ENCODE results near the gene BMPR1A. TPM values are rescaled to one million over a fixed set of nuclear protein-coding genes. Genes with fewer than 3 reads are reported as not detected.
A peak's percentile ranks its signal among the peaks of the same experiment; 100 is the strongest.

BMPR1A gene
- total RNA-seq, 1 experiment from 2014 or later: 63.2 TPM

GRCh38 chr10:86964061-86964846, 207.8 kb downstream of the BMPR1A start:
- H3K36me3 Mint-ChIP-seq (ENCODE audit: insufficient read depth, unreplicated experiment): peaks cover 8% of the 10 kb centered on the region
- no peak for TF ChIP-seq CTCF (IDR thresholded peaks at IDR 0.05; ENCODE audit: insufficient read depth in 1 of 2, low read depth in 1 of 2, low read length in 1 of 2, severe bottlenecking in 1 of 2, unreplicated experiment in 1 of 2)

GRCh38 chr10:86964847-86965190, 208.4 kb downstream of the BMPR1A start:
- H3K9me3 Mint-ChIP-seq (ENCODE audit: unreplicated experiment): no peaks in the 10 kb centered on the region
- Histone ChIP-seq H3K9me3 (no peaks in the 10 kb centered on the region), H3K4me3 (ENCODE audit: low read depth, low read length) (no peak overlapping the region), H3K4me1 (peaks cover 20% of the 10 kb centered on the region), H3K27me3 (replicated peaks; ENCODE audit: control insufficient read depth, insufficient read depth, low read length) (no peaks in the 10 kb centered on the region), H3K36me3 (ENCODE audit: control insufficient read depth, insufficient read depth, low read length) (no peaks in the 10 kb centered on the region)
- no peak overlapping the region for H3K27ac Mint-ChIP-seq (ENCODE audit: unreplicated experiment)
- POLR2A ChIA-PET: interaction anchor here (0.6 kb wide), 1 partner anchor 9 kb away, joined by 3 read pairs; no protein-coding TSS in a partner anchor
- no peak overlapping the region for H3K4me3 Mint-ChIP-seq (ENCODE audit: unreplicated experiment)
- H3K27me3 Mint-ChIP-seq (ENCODE audit: insufficient read depth, unreplicated experiment): no peaks in the 10 kb centered on the region
- CTCF ChIA-PET: interaction anchor here (2.2 kb wide), 1 partner anchor 26 kb away, joined by 21 read pairs; no protein-coding TSS in a partner anchor
- DNase-seq: no peak
- intact Hi-C loops (cut with micrococcal nuclease; ENCODE audit: unreplicated experiment): no loop called here
- peaks cover 8% of the 10 kb centered on the region for H3K36me3 Mint-ChIP-seq (ENCODE audit: insufficient read depth, unreplicated experiment)
- peaks cover 15% of the 10 kb centered on the region for H3K4me1 Mint-ChIP-seq (ENCODE audit: low read depth, unreplicated experiment)
- no TSS peak for BruUV-seq (replicated peaks)
- TF ChIP-seq CTCF (IDR thresholded peaks at IDR 0.05; ENCODE audit: insufficient read depth in 1 of 2, low read depth in 1 of 2, low read length in 1 of 2, severe bottlenecking in 1 of 2, unreplicated experiment in 1 of 2): no peak

More at GRCh38 chr10:86964061-86964846, 207.8 kb downstream of the BMPR1A start:
- Mint-ChIP-seq H3K27me3 (ENCODE audit: insufficient read depth, unreplicated experiment) (no peaks in the 10 kb centered on the region), H3K27ac (ENCODE audit: unreplicated experiment) (no peak overlapping the region), H3K9me3 (ENCODE audit: unreplicated experiment) (no peaks in the 10 kb centered on the region), H3K4me1 (ENCODE audit: low read depth, unreplicated experiment) (peaks cover 15% of the 10 kb centered on the region), H3K4me3 (ENCODE audit: unreplicated experiment) (no peak overlapping the region)
- H3K4me1 ChIP-seq: peaks cover 21% of the 10 kb centered on the region
- POLR2A ChIA-PET: interaction anchor here (0.6 kb wide), 1 partner anchor 8 kb away, joined by 3 read pairs; no protein-coding TSS in a partner anchor
- no peaks in the 10 kb centered on the region for H3K9me3 ChIP-seq
- no peak overlapping the region for H3K4me3 ChIP-seq (ENCODE audit: low read depth, low read length)
- H3K36me3 ChIP-seq (ENCODE audit: control insufficient read depth, insufficient read depth, low read length): no peaks in the 10 kb centered on the region
- no peaks in the 10 kb centered on the region for H3K27me3 ChIP-seq (replicated peaks; ENCODE audit: control insufficient read depth, insufficient read depth, low read length)
- CTCF ChIA-PET: no interaction called here
- no TSS peak for BruUV-seq (replicated peaks)
- no peak for DNase-seq
- intact Hi-C loops (cut with micrococcal nuclease; ENCODE audit: unreplicated experiment): no loop called here

GRCh38 chr10:86965986-86966654, 209.7 kb downstream of the BMPR1A start:
- intact Hi-C loops (cut with micrococcal nuclease; ENCODE audit: unreplicated experiment): loop anchor here (1.0 kb wide), 2 partner anchors 27 to 278 kb away; no protein-coding TSS in a partner anchor
- Mint-ChIP-seq H3K27ac (ENCODE audit: unreplicated experiment) (peak overlapping the region; percentile 55), H3K4me3 (ENCODE audit: unreplicated experiment) (no peak overlapping the region), H3K4me1 (ENCODE audit: low read depth, unreplicated experiment) (peaks cover 15% of the 10 kb centered on the region), H3K36me3 (ENCODE audit: insufficient read depth, unreplicated experiment) (peaks cover 20% of the 10 kb centered on the region), H3K9me3 (ENCODE audit: unreplicated experiment) (no peaks in the 10 kb centered on the region), H3K27me3 (ENCODE audit: insufficient read depth, unreplicated experiment) (no peaks in the 10 kb centered on the region)
- DNase-seq: no peak
- Histone ChIP-seq H3K36me3 (ENCODE audit: control insufficient read depth, insufficient read depth, low read length) (no peaks in the 10 kb centered on the region), H3K4me3 (ENCODE audit: low read depth, low read length) (no peak overlapping the region), H3K27me3 (replicated peaks; ENCODE audit: control insufficient read depth, insufficient read depth, low read length) (no peaks in the 10 kb centered on the region), H3K4me1 (peaks cover 23% of the 10 kb centered on the region), H3K9me3 (no peaks in the 10 kb centered on the region)
- ChIA-PET CTCF (interaction anchor here (0.7 to 2.2 kb wide), 9 partner anchors 9 to 210 kb away, joined by 3 to 21 read pairs (median 5); no protein-coding TSS in a partner anchor), POLR2A (interaction anchor here (0.5 kb wide), 2 partner anchors 41 to 277 kb away, joined by 3 to 4 read pairs; no protein-coding TSS in a partner anchor)
- BruUV-seq (replicated peaks): no TSS peak
- no peak for TF ChIP-seq CTCF (IDR thresholded peaks at IDR 0.05; ENCODE audit: insufficient read depth in 1 of 2, low read depth in 1 of 2, low read length in 1 of 2, severe bottlenecking in 1 of 2, unreplicated experiment in 1 of 2)

Measured in Caco-2 (cell line).